ENCODE measurements around the gene GPATCH11.

GPATCH11 gene

DNA sequence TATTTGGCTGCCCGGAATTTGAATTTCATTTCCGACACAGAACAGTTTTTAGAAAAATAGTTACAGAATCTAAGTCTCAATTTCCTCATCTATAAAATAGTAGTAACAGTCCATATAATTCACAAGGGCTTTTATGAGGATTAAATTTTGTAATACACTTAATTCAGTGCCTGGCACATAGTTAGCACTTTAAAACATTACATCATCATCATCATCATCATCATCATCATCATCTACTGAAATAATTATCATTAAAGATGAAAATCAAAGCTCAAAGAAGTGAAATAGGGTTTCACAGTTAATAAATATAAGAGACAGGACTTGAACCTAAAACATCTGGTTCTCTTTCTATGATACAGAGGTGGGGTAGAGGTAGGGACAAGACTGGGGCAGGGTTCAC, 13.4 kb upstream of the GPATCH11 start:
- Histone ChIP-seq H4K20me1 (ENCODE audit: insufficient read depth, low read length) (no peaks in the 10 kb centered on the region), H3K36me3 (ENCODE audit: insufficient read depth, low read length) (peaks cover 53% of the 10 kb centered on the region), H3K79me2 (ENCODE audit: insufficient read depth, low read length) (no peaks in the 10 kb centered on the region), H3K9me3 (ENCODE audit: insufficient read depth, low read length, severe bottlenecking) (no peaks in the 10 kb centered on the region), H3K4me1 (ENCODE audit: insufficient read depth, low read length) (no peaks in the 10 kb centered on the region), H3K27me3 (ENCODE audit: insufficient read depth, low read length, poor library complexity) (no peaks in the 10 kb centered on the region), H2AFZ (ENCODE audit: low read depth, low read length) (no peak overlapping the region), H3K27ac (ENCODE audit: low read length) (no peak overlapping the region), H3K9ac (ENCODE audit: low read depth, low read length) (no peak overlapping the region), H3K4me3 (ENCODE audit: low read depth in 1 of 2, low read length in 2 of 2) (no peak overlapping the region), H3K4me2 (ENCODE audit: insufficient read depth, low read length) (no peak overlapping the region)
- no peak for TF ChIP-seq EZH2 (IDR thresholded peaks at IDR 0.05; ENCODE audit: borderline replicate concordance, low read depth, low read length, severe bottlenecking)
- TF ChIP-seq, protein P1, sequence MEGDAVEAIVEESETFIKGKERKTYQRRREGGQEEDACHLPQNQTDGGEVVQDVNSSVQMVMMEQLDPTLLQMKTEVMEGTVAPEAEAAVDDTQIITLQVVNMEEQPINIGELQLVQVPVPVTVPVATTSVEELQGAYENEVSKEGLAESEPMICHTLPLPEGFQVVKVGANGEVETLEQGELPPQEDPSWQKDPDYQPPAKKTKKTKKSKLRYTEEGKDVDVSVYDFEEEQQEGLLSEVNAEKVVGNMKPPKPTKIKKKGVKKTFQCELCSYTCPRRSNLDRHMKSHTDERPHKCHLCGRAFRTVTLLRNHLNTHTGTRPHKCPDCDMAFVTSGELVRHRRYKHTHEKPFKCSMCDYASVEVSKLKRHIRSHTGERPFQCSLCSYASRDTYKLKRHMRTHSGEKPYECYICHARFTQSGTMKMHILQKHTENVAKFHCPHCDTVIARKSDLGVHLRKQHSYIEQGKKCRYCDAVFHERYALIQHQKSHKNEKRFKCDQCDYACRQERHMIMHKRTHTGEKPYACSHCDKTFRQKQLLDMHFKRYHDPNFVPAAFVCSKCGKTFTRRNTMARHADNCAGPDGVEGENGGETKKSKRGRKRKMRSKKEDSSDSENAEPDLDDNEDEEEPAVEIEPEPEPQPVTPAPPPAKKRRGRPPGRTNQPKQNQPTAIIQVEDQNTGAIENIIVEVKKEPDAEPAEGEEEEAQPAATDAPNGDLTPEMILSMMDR (IDR thresholded peaks at IDR 0.05; ENCODE audit: borderline replicate concordance, extremely low read depth, low read length, poor library complexity, severe bottlenecking): no peak
- DNase-seq (no peak), ATAC-seq (ENCODE audit: insufficient read depth, low read depth) (no peak)

DNA sequence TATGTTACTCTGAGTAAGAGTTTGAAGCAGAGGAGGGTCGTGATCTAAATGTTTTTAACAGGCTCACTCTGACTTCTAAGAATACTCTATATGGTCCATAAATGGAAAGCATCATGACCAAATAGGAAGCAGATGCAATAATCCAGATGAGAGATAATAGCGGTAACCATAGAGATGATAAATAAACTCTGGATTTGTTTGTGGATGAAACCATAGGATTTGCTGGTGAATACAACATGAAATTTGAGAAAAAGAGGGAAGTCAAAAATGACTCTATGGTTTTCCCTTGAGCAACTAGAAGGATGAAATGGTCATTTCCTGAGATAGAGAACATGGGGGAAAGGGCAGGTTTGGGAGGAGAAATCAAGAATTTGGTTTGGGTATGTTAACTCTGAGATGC, 4.1 kb upstream of the GPATCH11 start:
- Histone ChIP-seq H3K4me2 (ENCODE audit: insufficient read depth, low read length) (peak overlapping the region; percentile 20), H3K27ac (ENCODE audit: low read length) (no peak overlapping the region), H4K20me1 (ENCODE audit: insufficient read depth, low read length) (no peaks in the 10 kb centered on the region), H3K79me2 (ENCODE audit: insufficient read depth, low read length) (peaks cover 21% of the 10 kb centered on the region), H3K27me3 (ENCODE audit: insufficient read depth, low read length, poor library complexity) (no peaks in the 10 kb centered on the region), H2AFZ (ENCODE audit: low read depth, low read length) (no peak overlapping the region), H3K4me3 (ENCODE audit: low read depth in 1 of 2, low read length in 2 of 2) (no peak overlapping the region), H3K36me3 (ENCODE audit: insufficient read depth, low read length) (peaks cover 38% of the 10 kb centered on the region; the same call in 1 of the 2 replicates), H3K9me3 (ENCODE audit: insufficient read depth, low read length, severe bottlenecking) (no peaks in the 10 kb centered on the region), H3K9ac (ENCODE audit: low read depth, low read length) (no peak overlapping the region), H3K4me1 (ENCODE audit: insufficient read depth, low read length) (peaks cover 47% of the 10 kb centered on the region)
- TF ChIP-seq, protein P1 (IDR thresholded peaks at IDR 0.05; ENCODE audit: borderline replicate concordance, extremely low read depth, low read length, poor library complexity, severe bottlenecking): no peak
- TF ChIP-seq EZH2 (IDR thresholded peaks at IDR 0.05; ENCODE audit: borderline replicate concordance, low read depth, low read length, severe bottlenecking): no peak
- ATAC-seq (ENCODE audit: insufficient read depth, low read depth): no peak
- DNase-seq: no peak

GRCh38 chr2:37080689-37081088, 3.6 kb upstream of the GPATCH11 start:
- peaks cover 51% of the 10 kb centered on the region for H3K4me1 ChIP-seq (ENCODE audit: insufficient read depth, low read length)
- H3K4me3 ChIP-seq (ENCODE audit: low read depth in 1 of 2, low read length in 2 of 2): no peak overlapping the region
- DNase-seq: no peak
- no peaks in the 10 kb centered on the region for H3K9me3 ChIP-seq (ENCODE audit: insufficient read depth, low read length, severe bottlenecking)
- peaks cover 26% of the 10 kb centered on the region for H3K79me2 ChIP-seq (ENCODE audit: insufficient read depth, low read length)
- no peaks in the 10 kb centered on the region for H4K20me1 ChIP-seq (ENCODE audit: insufficient read depth, low read length)
- no peak overlapping the region for H3K9ac ChIP-seq (ENCODE audit: low read depth, low read length)
- no peak for ATAC-seq (ENCODE audit: insufficient read depth, low read depth)
- H3K27ac ChIP-seq (ENCODE audit: low read length): no peak overlapping the region
- no peak for TF ChIP-seq EZH2 (IDR thresholded peaks at IDR 0.05; ENCODE audit: borderline replicate concordance, low read depth, low read length, severe bottlenecking)
- H3K36me3 ChIP-seq (ENCODE audit: insufficient read depth, low read length): peaks cover 35% of the 10 kb centered on the region; the same call in 1 of the 2 replicates
- H3K4me2 ChIP-seq (ENCODE audit: insufficient read depth, low read length): peak overlapping the region; percentile 20; the same call in 1 of the 2 replicates
- no peak overlapping the region for H2AFZ ChIP-seq (ENCODE audit: low read depth, low read length)
- no peaks in the 10 kb centered on the region for H3K27me3 ChIP-seq (ENCODE audit: insufficient read depth, low read length, poor library complexity)

DNA sequence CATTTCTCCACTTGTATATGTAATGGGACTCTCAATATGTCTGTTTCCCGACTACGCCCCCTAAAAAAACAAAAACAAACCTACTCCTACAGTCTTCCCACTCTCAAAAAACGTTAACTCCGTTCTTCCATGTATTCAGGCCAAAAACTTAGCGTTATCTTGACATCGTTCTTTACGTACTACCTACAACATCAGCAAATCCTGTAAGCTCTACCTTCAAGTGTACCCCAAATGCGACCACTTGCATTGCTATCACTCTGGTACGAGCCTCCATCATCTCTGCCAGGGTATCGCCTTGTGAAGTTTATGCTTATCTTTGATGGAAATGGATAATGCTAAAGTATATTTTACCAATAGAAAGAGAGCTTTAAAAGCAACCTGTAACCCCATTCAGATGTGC, 479 bp downstream of the GPATCH11 start:
- ATAC-seq (ENCODE audit: insufficient read depth, low read depth) (no peak), DNase-seq (no peak)
- H3K9me3 ChIP-seq (ENCODE audit: insufficient read depth, low read length, severe bottlenecking): no peaks in the 10 kb centered on the region
- H3K27ac ChIP-seq (ENCODE audit: low read length): peak overlapping the region; percentile 81
- peak overlapping the region; percentile 64 for H3K9ac ChIP-seq (ENCODE audit: low read depth, low read length)
- peak overlapping the region; percentile 65 to 83 for H3K4me3 ChIP-seq (ENCODE audit: low read depth in 1 of 2, low read length in 2 of 2)
- peaks cover 41% of the 10 kb centered on the region for H3K79me2 ChIP-seq (ENCODE audit: insufficient read depth, low read length)
- H3K4me1 ChIP-seq (ENCODE audit: insufficient read depth, low read length): peaks cover 54% of the 10 kb centered on the region
- H3K4me2 ChIP-seq (ENCODE audit: insufficient read depth, low read length): peak overlapping the region; percentile 79
- peak overlapping the region; percentile 99 for H2AFZ ChIP-seq (ENCODE audit: low read depth, low read length)
- H3K27me3 ChIP-seq (ENCODE audit: insufficient read depth, low read length, poor library complexity): no peaks in the 10 kb centered on the region
- TF ChIP-seq EZH2 (IDR thresholded peaks at IDR 0.05; ENCODE audit: borderline replicate concordance, low read depth, low read length, severe bottlenecking): no peak
- TF ChIP-seq, protein P1 (IDR thresholded peaks at IDR 0.05; ENCODE audit: borderline replicate concordance, extremely low read depth, low read length, poor library complexity, severe bottlenecking): peak; percentile 11
- H4K20me1 ChIP-seq (ENCODE audit: insufficient read depth, low read length): no peaks in the 10 kb centered on the region
- peaks cover 26% of the 10 kb centered on the region; the same call in 1 of the 2 replicates for H3K36me3 ChIP-seq (ENCODE audit: insufficient read depth, low read length)
